GM23338 (cell line): ENCODE measurements around the gene USP27X. TPM values are rescaled to one million over a fixed set of nuclear protein-coding genes. Genes with fewer than 3 reads are reported as not detected.

Experiments
- ATAC-seq: fragments of 200-7000 bp; cut with Tn5 transposase; 3 replicates; pipeline ENCODE4 v1.9.1; 2020
- DNase-seq: peaks from one replicate; pipeline ENCODE4 v3.0.0-alpha.2; 2015; ENCODE audit warnings: low spot score
- H2AFZ ChIP-seq: fragments of 200-600 bp; sonication (generic); 2 replicates; pipeline ENCODE4 v1.8.0; 2016; ENCODE audit warnings: antibody characterized with exemption, mild to moderate bottlenecking, moderate library complexity
- H3F3A ChIP-seq: fragments of 200-600 bp; sonication (generic); replicated peaks from 2 replicates; pipeline ENCODE4 v1.8.0; 2017; ENCODE audit warnings: antibody characterized with exemption, mixed run types, low read depth
- H3K27ac ChIP-seq: fragments of 200-600 bp; sonication (generic); 2 replicates; pipeline ENCODE4 v1.6.1; 2016; ENCODE audit warnings: low read depth
- H3K27me3 ChIP-seq: fragments of 200-600 bp; sonication (generic); 2 replicates; pipeline ENCODE4 v1.8.0; 2016; ENCODE audit warnings: mild to moderate bottlenecking, mixed run types, moderate library complexity; ENCODE audit not compliant: insufficient read depth
- H3K36me3 ChIP-seq: fragments of 200-600 bp; sonication (generic); 2 replicates; pipeline ENCODE4 v1.8.0; 2016; ENCODE audit warnings: mild to moderate bottlenecking; ENCODE audit not compliant: insufficient read depth
- H3K4me1 ChIP-seq: fragments of 200-600 bp; sonication (generic); 2 replicates; pipeline ENCODE4 v1.8.0; 2016; ENCODE audit warnings: mild to moderate bottlenecking, moderate library complexity; ENCODE audit not compliant: insufficient read depth
- H3K4me2 ChIP-seq: fragments of 200-600 bp; sonication (generic); 2 replicates; pipeline ENCODE4 v1.7.1; 2017; ENCODE audit warnings: mixed run types
- H3K4me3 ChIP-seq: fragments of 200-600 bp; sonication (generic); 2 replicates; pipeline ENCODE4 v1.6.1; 2016; ENCODE audit warnings: mixed run types
- H3K79me2 ChIP-seq: fragments of 200-600 bp; sonication (generic); replicated peaks from 2 replicates; pipeline ENCODE4 v1.8.0; 2017; ENCODE audit warnings: mild to moderate bottlenecking; ENCODE audit not compliant: insufficient read depth
- H3K9me2 ChIP-seq: fragments of 200-600 bp; sonication (generic); 2 replicates; pipeline ENCODE4 v1.8.0; 2017; ENCODE audit not compliant: insufficient read depth
- H4K20me1 ChIP-seq: fragments of 200-600 bp; sonication (generic); replicated peaks from 2 replicates; pipeline ENCODE4 v1.8.0; 2017; ENCODE audit warnings: mild to moderate bottlenecking; ENCODE audit not compliant: insufficient read depth
- H3K27ac Mint-ChIP-seq: 2 replicates; pipeline ENCODE4 v1.8.0; 2020; ENCODE audit warnings: inconsistent platforms, mild to moderate bottlenecking, moderate library complexity, mixed read lengths
- H3K27me3 Mint-ChIP-seq: 3 replicates; pipeline ENCODE4 v1.8.0; 2022; ENCODE audit warnings: low read depth, mild to moderate bottlenecking, moderate library complexity, mixed read lengths, inconsistent platforms; ENCODE audit not compliant: insufficient read depth, poor library complexity
- H3K36me3 Mint-ChIP-seq: 3 replicates; pipeline ENCODE4 v1.8.0; 2021; ENCODE audit warnings: low read depth, mild to moderate bottlenecking, inconsistent platforms, moderate library complexity, mixed read lengths
- H3K4me1 Mint-ChIP-seq: 3 replicates; pipeline ENCODE4 v1.8.0; 2020; ENCODE audit warnings: mild to moderate bottlenecking, inconsistent platforms, mixed read lengths
- H3K4me3 Mint-ChIP-seq: 3 replicates; pipeline ENCODE4 v1.8.0; 2021; ENCODE audit warnings: moderate library complexity, mild to moderate bottlenecking, inconsistent platforms, mixed read lengths
- H3K9me3 Mint-ChIP-seq: 3 replicates; pipeline ENCODE4 v1.8.0; 2020; ENCODE audit warnings: moderate library complexity, mild to moderate bottlenecking, inconsistent platforms, mixed read lengths
- EZH2phosphoT487 ChIP-seq: fragments of 200-600 bp; sonication (generic); IDR thresholded peaks from one replicate; pipeline ENCODE4 v1.8.1; 2018; ENCODE audit warnings: antibody characterized with exemption; ENCODE audit not compliant: unreplicated experiment
- JUNB ChIP-seq: IDR thresholded peaks from one replicate; pipeline ENCODE4 v1.6.1; 2016; ENCODE audit warnings: antibody characterized with exemption; ENCODE audit not compliant: unreplicated experiment
- NANOG ChIP-seq: IDR thresholded peaks from 2 replicates; pipeline ENCODE4 v1.6.1; 2016; ENCODE audit warnings: antibody characterized with exemption, borderline replicate concordance
- ZNF114 ChIP-seq: fragments of 250-450 bp; sonication (Bioruptor Pico); IDR thresholded peaks from 2 replicates; pipeline ENCODE4 v1.5.0; 2020; ENCODE audit warnings: mild to moderate bottlenecking, moderate library complexity
- ZNF462 ChIP-seq: fragments of 250-450 bp; sonication (Bioruptor Pico); IDR thresholded peaks from 2 replicates; pipeline ENCODE4 v1.5.0; 2020; ENCODE audit warnings: mild to moderate bottlenecking, moderate library complexity
- polyA plus RNA-seq: library from polyadenylated mRNA; unstranded; fragments of >200 nt; fragmentation: Nextera tagmentation; extraction: Ambion mirVana; gene quantifications from 2 replicates; pipeline ENCODE4 v1.2.1, GENCODE V29; 2016
- total RNA-seq: library from RNA; depleted of rRNA; stranded (reverse); fragments of >200 nt; shearing (Covaris generic); gene quantifications from 2 replicates; pipeline ENCODE4 v1.2.3, GENCODE V29; 2014
- TF ChIP-seq, protein P1 (sequence below): IDR thresholded peaks from one replicate; pipeline ENCODE4 v1.6.1; 2018; ENCODE audit warnings: antibody characterized with exemption; ENCODE audit not compliant: unreplicated experiment
- TF ChIP-seq, protein P2 (sequence below), 2 experiments: fragments of 200-600 bp in 1 of 2; sonication (generic) in 1 of 2; conservative IDR thresholded peaks; 2 replicates each; pipeline versions ENCODE4 v1.5.1 to v1.6.1; 2016 to 2017; ENCODE audit warnings: antibody characterized with exemption in 2 of 2, low read depth in 2 of 2, mild to moderate bottlenecking in 2 of 2, moderate library complexity in 1 of 2

USP27X gene
- total and polyA plus RNA-seq, 2 experiments from 2014 or later, result 1.1 to 5.0 TPM

- peak; percentile 51 for DNase-seq
- H3K27me3 ChIP-seq, result 0 out of 2 replicates have a peak, but pooled peaks cover 2% of the 10 kb centered on the region
- H3K9me3 Mint-ChIP-seq, result no peaks in the 10 kb centered on the region
- peaks cover 7% of the 10 kb centered on the region; the same call in 2 of the 3 replicates for H3K4me1 Mint-ChIP-seq
- H3K4me3 Mint-ChIP-seq, result no peak overlapping the region
- no peaks in the 10 kb centered on the region for H3K79me2 ChIP-seq
- H3F3A ChIP-seq, result no peaks in the 10 kb centered on the region
- TF ChIP-seq EZH2phosphoT487 (no peak), NANOG (no peak), JUNB (no peak), ZNF462 (CRISPR knock-in tag) (no peak), ZNF114 (CRISPR knock-in tag) (no peak)
- TF ChIP-seq, protein P1, sequence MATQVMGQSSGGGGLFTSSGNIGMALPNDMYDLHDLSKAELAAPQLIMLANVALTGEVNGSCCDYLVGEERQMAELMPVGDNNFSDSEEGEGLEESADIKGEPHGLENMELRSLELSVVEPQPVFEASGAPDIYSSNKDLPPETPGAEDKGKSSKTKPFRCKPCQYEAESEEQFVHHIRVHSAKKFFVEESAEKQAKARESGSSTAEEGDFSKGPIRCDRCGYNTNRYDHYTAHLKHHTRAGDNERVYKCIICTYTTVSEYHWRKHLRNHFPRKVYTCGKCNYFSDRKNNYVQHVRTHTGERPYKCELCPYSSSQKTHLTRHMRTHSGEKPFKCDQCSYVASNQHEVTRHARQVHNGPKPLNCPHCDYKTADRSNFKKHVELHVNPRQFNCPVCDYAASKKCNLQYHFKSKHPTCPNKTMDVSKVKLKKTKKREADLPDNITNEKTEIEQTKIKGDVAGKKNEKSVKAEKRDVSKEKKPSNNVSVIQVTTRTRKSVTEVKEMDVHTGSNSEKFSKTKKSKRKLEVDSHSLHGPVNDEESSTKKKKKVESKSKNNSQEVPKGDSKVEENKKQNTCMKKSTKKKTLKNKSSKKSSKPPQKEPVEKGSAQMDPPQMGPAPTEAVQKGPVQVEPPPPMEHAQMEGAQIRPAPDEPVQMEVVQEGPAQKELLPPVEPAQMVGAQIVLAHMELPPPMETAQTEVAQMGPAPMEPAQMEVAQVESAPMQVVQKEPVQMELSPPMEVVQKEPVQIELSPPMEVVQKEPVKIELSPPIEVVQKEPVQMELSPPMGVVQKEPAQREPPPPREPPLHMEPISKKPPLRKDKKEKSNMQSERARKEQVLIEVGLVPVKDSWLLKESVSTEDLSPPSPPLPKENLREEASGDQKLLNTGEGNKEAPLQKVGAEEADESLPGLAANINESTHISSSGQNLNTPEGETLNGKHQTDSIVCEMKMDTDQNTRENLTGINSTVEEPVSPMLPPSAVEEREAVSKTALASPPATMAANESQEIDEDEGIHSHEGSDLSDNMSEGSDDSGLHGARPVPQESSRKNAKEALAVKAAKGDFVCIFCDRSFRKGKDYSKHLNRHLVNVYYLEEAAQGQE, result no peak
- TF ChIP-seq, protein P2, sequence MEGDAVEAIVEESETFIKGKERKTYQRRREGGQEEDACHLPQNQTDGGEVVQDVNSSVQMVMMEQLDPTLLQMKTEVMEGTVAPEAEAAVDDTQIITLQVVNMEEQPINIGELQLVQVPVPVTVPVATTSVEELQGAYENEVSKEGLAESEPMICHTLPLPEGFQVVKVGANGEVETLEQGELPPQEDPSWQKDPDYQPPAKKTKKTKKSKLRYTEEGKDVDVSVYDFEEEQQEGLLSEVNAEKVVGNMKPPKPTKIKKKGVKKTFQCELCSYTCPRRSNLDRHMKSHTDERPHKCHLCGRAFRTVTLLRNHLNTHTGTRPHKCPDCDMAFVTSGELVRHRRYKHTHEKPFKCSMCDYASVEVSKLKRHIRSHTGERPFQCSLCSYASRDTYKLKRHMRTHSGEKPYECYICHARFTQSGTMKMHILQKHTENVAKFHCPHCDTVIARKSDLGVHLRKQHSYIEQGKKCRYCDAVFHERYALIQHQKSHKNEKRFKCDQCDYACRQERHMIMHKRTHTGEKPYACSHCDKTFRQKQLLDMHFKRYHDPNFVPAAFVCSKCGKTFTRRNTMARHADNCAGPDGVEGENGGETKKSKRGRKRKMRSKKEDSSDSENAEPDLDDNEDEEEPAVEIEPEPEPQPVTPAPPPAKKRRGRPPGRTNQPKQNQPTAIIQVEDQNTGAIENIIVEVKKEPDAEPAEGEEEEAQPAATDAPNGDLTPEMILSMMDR (conservative IDR thresholded peaks at IDR 0.05; ENCODE audit: low read depth in 2 of 2), result peak; percentile 47 to 50
- H3K4me2 ChIP-seq, result no peak overlapping the region
- H2AFZ ChIP-seq, result no peak overlapping the region
- ATAC-seq, result no peak
- no peaks in the 10 kb centered on the region for H3K9me2 ChIP-seq
- no peaks in the 10 kb centered on the region for H3K27me3 Mint-ChIP-seq
- H3K36me3 Mint-ChIP-seq, result peaks cover 4% of the 10 kb centered on the region; the same call in 1 of the 3 replicates
- no peaks in the 10 kb centered on the region; the same call in 1 of the 2 replicates for H3K4me1 ChIP-seq
- no peak overlapping the region for H3K27ac Mint-ChIP-seq
- no peak overlapping the region for H3K27ac ChIP-seq
- H3K36me3 ChIP-seq, result no peaks in the 10 kb centered on the region
- H3K4me3 ChIP-seq, result no peak overlapping the region
- H4K20me1 ChIP-seq, result no peaks in the 10 kb centered on the region
Measured at GRCh38 chrX:49876750-49877149, 2.5 kb upstream of the USP27X start.
